ENCODE data around the gene CNBP. TPM values are rescaled to one million over a fixed set of nuclear protein-coding genes. Genes with fewer than 3 reads are reported as not detected.

The CNBP gene
- total RNA-seq, 1 experiment from 2014 or later = 438 TPM

- POLR2A ChIA-PET (ENCODE audit: low non-redundant PET) = interaction anchor here (0.6 kb wide), 2 partner anchors 21 to 156 kb away, joined by 4 to 13 read pairs; no protein-coding TSS in a partner anchor
- TF ChIP-seq, protein P1, sequence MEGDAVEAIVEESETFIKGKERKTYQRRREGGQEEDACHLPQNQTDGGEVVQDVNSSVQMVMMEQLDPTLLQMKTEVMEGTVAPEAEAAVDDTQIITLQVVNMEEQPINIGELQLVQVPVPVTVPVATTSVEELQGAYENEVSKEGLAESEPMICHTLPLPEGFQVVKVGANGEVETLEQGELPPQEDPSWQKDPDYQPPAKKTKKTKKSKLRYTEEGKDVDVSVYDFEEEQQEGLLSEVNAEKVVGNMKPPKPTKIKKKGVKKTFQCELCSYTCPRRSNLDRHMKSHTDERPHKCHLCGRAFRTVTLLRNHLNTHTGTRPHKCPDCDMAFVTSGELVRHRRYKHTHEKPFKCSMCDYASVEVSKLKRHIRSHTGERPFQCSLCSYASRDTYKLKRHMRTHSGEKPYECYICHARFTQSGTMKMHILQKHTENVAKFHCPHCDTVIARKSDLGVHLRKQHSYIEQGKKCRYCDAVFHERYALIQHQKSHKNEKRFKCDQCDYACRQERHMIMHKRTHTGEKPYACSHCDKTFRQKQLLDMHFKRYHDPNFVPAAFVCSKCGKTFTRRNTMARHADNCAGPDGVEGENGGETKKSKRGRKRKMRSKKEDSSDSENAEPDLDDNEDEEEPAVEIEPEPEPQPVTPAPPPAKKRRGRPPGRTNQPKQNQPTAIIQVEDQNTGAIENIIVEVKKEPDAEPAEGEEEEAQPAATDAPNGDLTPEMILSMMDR (conservative IDR thresholded peaks at IDR 0.05; ENCODE audit: low read depth, low read length) = no peak
- TF ChIP-seq EZH2 (IDR thresholded peaks at IDR 0.05; ENCODE audit: borderline replicate concordance, low read depth, low read length, poor library complexity, severe bottlenecking) = no peak
- peak; percentile 32 for DNase-seq (ENCODE audit: low spot score)
- Histone ChIP-seq H3K9me3 (ENCODE audit: low read depth, low read length, poor library complexity, severe bottlenecking) (no peaks in the 10 kb centered on the region), H3K4me3 (ENCODE audit: low read depth, low read length, poor library complexity, severe bottlenecking) (peak overlapping the region; percentile 53), H3K4me1 (ENCODE audit: insufficient read depth, low read length, poor library complexity, severe bottlenecking) (peaks cover 4% of the 10 kb centered on the region), H3K36me3 (ENCODE audit: insufficient read depth, low read length, poor library complexity, severe bottlenecking) (no peaks in the 10 kb centered on the region), H3K27me3 (replicated peaks; ENCODE audit: insufficient read depth, low read depth, low read length, poor library complexity) (no peaks in the 10 kb centered on the region), H3K27ac (ENCODE audit: low read depth, low read length, poor library complexity, severe bottlenecking) (no peak overlapping the region)
- intact Hi-C loops (cut with micrococcal nuclease; ENCODE audit: unreplicated experiment) = no loop called here
- no TSS peak for BruUV-seq (replicated peaks)
- CTCF ChIA-PET = interaction anchor here (1.2 kb wide), 1 partner anchor 40 kb away, joined by 5 read pairs; no protein-coding TSS in a partner anchor
Measured at GRCh38 chr3:129122412-129123011, 61.2 kb downstream of the CNBP start.

- H3K27ac ChIP-seq (ENCODE audit: low read depth, low read length, poor library complexity, severe bottlenecking) = peak within 1 kb of the TSS; percentile 74
- CTCF ChIA-PET = interaction anchor here (1.2 kb wide), 1 partner anchor 40 kb away, joined by 5 read pairs; no protein-coding TSS in a partner anchor
- DNase-seq (ENCODE audit: low spot score) = peak; percentile 82
Measured at GRCh38 chr3:129121792-129122411, 61.8 kb downstream of the CNBP start, which contains the start of gene RAB43. Gene RAB43, minus strand, starts transcription at chr3:129121804. Its CDS starts 315 bp downstream, at chr3:129121489.

GRCh38 chr3:129121016-129121791 lies 62.5 kb downstream of the CNBP start:
- TF ChIP-seq, protein P1 (conservative IDR thresholded peaks at IDR 0.05; ENCODE audit: low read depth, low read length) = no peak
- no peak for TF ChIP-seq EZH2 (IDR thresholded peaks at IDR 0.05; ENCODE audit: borderline replicate concordance, low read depth, low read length, poor library complexity, severe bottlenecking)
- Histone ChIP-seq H3K27me3 (replicated peaks; ENCODE audit: insufficient read depth, low read depth, low read length, poor library complexity) (no peaks in the 10 kb centered on the region), H3K4me1 (ENCODE audit: insufficient read depth, low read length, poor library complexity, severe bottlenecking) (peaks cover 4% of the 10 kb centered on the region), H3K4me3 (ENCODE audit: low read depth, low read length, poor library complexity, severe bottlenecking) (peak overlapping the region; percentile 53), H3K36me3 (ENCODE audit: insufficient read depth, low read length, poor library complexity, severe bottlenecking) (no peaks in the 10 kb centered on the region), H3K27ac (ENCODE audit: low read depth, low read length, poor library complexity, severe bottlenecking) (peak overlapping the region; percentile 26), H3K9me3 (ENCODE audit: low read depth, low read length, poor library complexity, severe bottlenecking) (no peaks in the 10 kb centered on the region)
- peak; percentile 47 for DNase-seq (ENCODE audit: low spot score)
- ChIA-PET CTCF (interaction anchor here (1.2 kb wide), 1 partner anchor 41 kb away, joined by 5 read pairs; no protein-coding TSS in a partner anchor), POLR2A (ENCODE audit: low non-redundant PET) (interaction anchor here (0.6 kb wide), 1 partner anchor 12 kb away, joined by 18 read pairs; no protein-coding TSS in a partner anchor)
- BruUV-seq (replicated peaks) = no TSS peak
- intact Hi-C loops (cut with micrococcal nuclease; ENCODE audit: unreplicated experiment) = no loop called here

More at GRCh38 chr3:129121792-129122411, 61.8 kb downstream of the CNBP start, which contains the start of gene RAB43:
- H3K4me3 ChIP-seq (ENCODE audit: low read depth, low read length, poor library complexity, severe bottlenecking) = peak within 1 kb of the TSS; percentile 53
- H3K27me3 ChIP-seq (replicated peaks; ENCODE audit: insufficient read depth, low read depth, low read length, poor library complexity) = no peaks in the 10 kb centered on the region
- BruUV-seq (replicated peaks) = no TSS peak
- H3K4me1 ChIP-seq (ENCODE audit: insufficient read depth, low read length, poor library complexity, severe bottlenecking) = peaks cover 4% of the 10 kb centered on the region
- H3K9me3 ChIP-seq (ENCODE audit: low read depth, low read length, poor library complexity, severe bottlenecking) = no peaks in the 10 kb centered on the region
- POLR2A ChIA-PET (ENCODE audit: low non-redundant PET) = interaction anchor here (0.6 kb wide), 3 partner anchors 13 to 157 kb away, joined by 4 to 18 read pairs (median 13); no protein-coding TSS in a partner anchor
- no peaks in the 10 kb centered on the region for H3K36me3 ChIP-seq (ENCODE audit: insufficient read depth, low read length, poor library complexity, severe bottlenecking)
- TF ChIP-seq EZH2 (IDR thresholded peaks at IDR 0.05; ENCODE audit: borderline replicate concordance, low read depth, low read length, poor library complexity, severe bottlenecking) = no peak
- TF ChIP-seq, protein P1 (conservative IDR thresholded peaks at IDR 0.05; ENCODE audit: low read depth, low read length) = no peak
- intact Hi-C loops (cut with micrococcal nuclease; ENCODE audit: unreplicated experiment) = no loop called here

Data from A673 (cell line).